Fibroblast of lung (primary cell): ENCODE results near the gene FAM174C. TPM values are rescaled to one million over a fixed set of nuclear protein-coding genes. Genes with fewer than 3 reads are reported as not detected.

Experiments
- DNase-seq, 2 donors: peaks; one replicate each; pipeline versions ENCODE4 v3.0.0 to v3.0.0-alpha.2; 2010; ENCODE audit warnings: low read depth in 2 of 2
- H2AFZ ChIP-seq: 2 replicates; pipeline ENCODE4 v1.5.1; 2012; ENCODE audit warnings: low read length, control low read depth, inconsistent platforms
- H3K27ac ChIP-seq: 2 replicates; pipeline ENCODE4 v1.5.1; 2011; ENCODE audit warnings: low read length, control low read depth; ENCODE audit not compliant: insufficient read depth
- H3K27me3 ChIP-seq: 2 replicates; pipeline ENCODE4 v1.5.1; 2011; ENCODE audit warnings: mild to moderate bottlenecking, low read length; ENCODE audit not compliant: control insufficient read depth, insufficient read depth
- H3K36me3 ChIP-seq: 2 replicates; pipeline ENCODE4 v1.5.1; 2011; ENCODE audit warnings: low read length; ENCODE audit not compliant: control insufficient read depth, insufficient read depth
- H3K4me1 ChIP-seq: 2 replicates; pipeline ENCODE4 v1.5.1; 2011; ENCODE audit warnings: low read length; ENCODE audit not compliant: control insufficient read depth, insufficient read depth; ENCODE audit errors: extremely low read depth
- H3K4me2 ChIP-seq: 2 replicates; pipeline ENCODE4 v1.5.1; 2011; ENCODE audit warnings: low read length, control low read depth; ENCODE audit not compliant: insufficient read depth; ENCODE audit errors: extremely low read depth
- H3K4me3 ChIP-seq, 4 experiments: fragments of 200-600 bp in 1 of 4; sonication (generic) in 1 of 4; replicated peaks in 1 of 4; 2 replicates each; pipeline ENCODE4 v1.5.1; 2011 to 2016; ENCODE audit warnings: low read length in 4 of 4, low read depth in 3 of 4, mild to moderate bottlenecking in 3 of 4, control low read depth in 2 of 4, inconsistent platforms in 1 of 4, mixed read lengths in 1 of 4; ENCODE audit not compliant: insufficient read depth in 1 of 4; ENCODE audit errors: control extremely low read depth in 1 of 4
- H3K79me2 ChIP-seq: 2 replicates; pipeline ENCODE4 v1.5.1; 2012; ENCODE audit warnings: mild to moderate bottlenecking, low read length, inconsistent platforms; ENCODE audit not compliant: control insufficient read depth, insufficient read depth
- H3K9ac ChIP-seq: 2 replicates; pipeline ENCODE4 v1.5.1; 2011; ENCODE audit warnings: mild to moderate bottlenecking, low read length, control low read depth; ENCODE audit not compliant: insufficient read depth
- H3K9me3 ChIP-seq: 2 replicates; pipeline ENCODE4 v1.5.1; 2012; ENCODE audit warnings: low read depth, low read length; ENCODE audit not compliant: control insufficient read depth, insufficient read depth
- H4K20me1 ChIP-seq: 2 replicates; pipeline ENCODE4 v1.5.1; 2011; ENCODE audit warnings: low read length; ENCODE audit not compliant: control insufficient read depth, insufficient read depth; ENCODE audit errors: extremely low read depth
- EZH2 ChIP-seq: IDR thresholded peaks from 2 replicates; pipeline ENCODE4 v1.5.1; 2012; ENCODE audit warnings: low read length, control low read depth, mild to moderate bottlenecking; ENCODE audit errors: missing control alignments
- polyA plus RNA-seq, 2 donors: library from polyadenylated mRNA; depleted of rRNA in 1 of 2; stranded (reverse) in 1 of 2; unstranded in 1 of 2; fragments of >200 nt; gene quantifications; 2 replicates each; pipeline ENCODE4 v1.2.1, GENCODE V29; 2011 to 2012; ENCODE audit warnings: missing spikeins in 1 of 2
- total RNA-seq: library from RNA; depleted of rRNA; stranded (reverse); fragments of >200 nt; gene quantifications from 2 replicates; pipeline ENCODE4 v1.2.1, GENCODE V29; 2014
- TF ChIP-seq, protein P1 (sequence below), 2 donors: IDR thresholded peaks in 1 of 2; conservative IDR thresholded peaks in 1 of 2; 1 replicate in 1 of 2; 2 replicates in 1 of 2; pipeline ENCODE4 v1.5.1; 2011 to 2012; ENCODE audit warnings: low read length in 2 of 2, control low read depth in 1 of 2, inconsistent platforms in 1 of 2, low read depth in 1 of 2, mild to moderate bottlenecking in 1 of 2

The FAM174C gene
- total and polyA plus RNA-seq, 2 donors (not counting 1 experiment from before 2014, with no cell fraction given): 16.1 to 22.5 TPM

GRCh38 chr19:1288833-1289685, 13.7 kb downstream of the FAM174C start:
- no peak for DNase-seq
- no peak overlapping the region for H3K4me3 ChIP-seq
- H3K4me1 ChIP-seq: no peaks in the 10 kb centered on the region
- TF ChIP-seq, protein P1, sequence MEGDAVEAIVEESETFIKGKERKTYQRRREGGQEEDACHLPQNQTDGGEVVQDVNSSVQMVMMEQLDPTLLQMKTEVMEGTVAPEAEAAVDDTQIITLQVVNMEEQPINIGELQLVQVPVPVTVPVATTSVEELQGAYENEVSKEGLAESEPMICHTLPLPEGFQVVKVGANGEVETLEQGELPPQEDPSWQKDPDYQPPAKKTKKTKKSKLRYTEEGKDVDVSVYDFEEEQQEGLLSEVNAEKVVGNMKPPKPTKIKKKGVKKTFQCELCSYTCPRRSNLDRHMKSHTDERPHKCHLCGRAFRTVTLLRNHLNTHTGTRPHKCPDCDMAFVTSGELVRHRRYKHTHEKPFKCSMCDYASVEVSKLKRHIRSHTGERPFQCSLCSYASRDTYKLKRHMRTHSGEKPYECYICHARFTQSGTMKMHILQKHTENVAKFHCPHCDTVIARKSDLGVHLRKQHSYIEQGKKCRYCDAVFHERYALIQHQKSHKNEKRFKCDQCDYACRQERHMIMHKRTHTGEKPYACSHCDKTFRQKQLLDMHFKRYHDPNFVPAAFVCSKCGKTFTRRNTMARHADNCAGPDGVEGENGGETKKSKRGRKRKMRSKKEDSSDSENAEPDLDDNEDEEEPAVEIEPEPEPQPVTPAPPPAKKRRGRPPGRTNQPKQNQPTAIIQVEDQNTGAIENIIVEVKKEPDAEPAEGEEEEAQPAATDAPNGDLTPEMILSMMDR (conservative IDR thresholded peaks at IDR 0.05 in 1 of 2, IDR thresholded peaks at IDR 0.05 in 1 of 2; ENCODE audit: low read depth in 1 of 2, low read length in 2 of 2): no peak
- TF ChIP-seq EZH2: no peak
- H3K27ac ChIP-seq: no peak overlapping the region
- H4K20me1 ChIP-seq: no peaks in the 10 kb centered on the region
- H3K9ac ChIP-seq: no peak overlapping the region
- H3K9me3 ChIP-seq: no peaks in the 10 kb centered on the region
- H3K4me2 ChIP-seq: no peak overlapping the region
- no peak overlapping the region for H2AFZ ChIP-seq
- no peaks in the 10 kb centered on the region for H3K79me2 ChIP-seq
- peaks cover 28% of the 10 kb centered on the region for H3K27me3 ChIP-seq
- H3K36me3 ChIP-seq: no peaks in the 10 kb centered on the region

- Histone ChIP-seq H3K4me3 (no peak overlapping the region), H3K27ac (no peak overlapping the region), H3K27me3 (peaks cover 23% of the 10 kb centered on the region), H3K36me3 (no peaks in the 10 kb centered on the region), H3K79me2 (no peaks in the 10 kb centered on the region), H3K9me3 (no peaks in the 10 kb centered on the region), H3K4me2 (no peak overlapping the region), H3K4me1 (no peaks in the 10 kb centered on the region), H2AFZ (no peak overlapping the region), H4K20me1 (no peaks in the 10 kb centered on the region), H3K9ac (no peak overlapping the region)
- no peak for TF ChIP-seq EZH2
- TF ChIP-seq, protein P1 (conservative IDR thresholded peaks at IDR 0.05 in 1 of 2, IDR thresholded peaks at IDR 0.05 in 1 of 2; ENCODE audit: low read depth in 1 of 2, low read length in 2 of 2): no peak
- DNase-seq: no peak
These were observed 14.3 kb downstream of the FAM174C start for GRCh38 chr19:1289686-1290025.

- no peak overlapping the region for H2AFZ ChIP-seq
- no peak overlapping the region for H3K27ac ChIP-seq
- peaks cover 19% of the 10 kb centered on the region for H3K27me3 ChIP-seq
- no peak overlapping the region for H3K4me2 ChIP-seq
- no peaks in the 10 kb centered on the region for H4K20me1 ChIP-seq
- TF ChIP-seq, protein P1 (conservative IDR thresholded peaks at IDR 0.05 in 1 of 2, IDR thresholded peaks at IDR 0.05 in 1 of 2; ENCODE audit: low read depth in 1 of 2, low read length in 2 of 2): no peak
- TF ChIP-seq EZH2: no peak
- no peaks in the 10 kb centered on the region for H3K9me3 ChIP-seq
- H3K4me1 ChIP-seq: no peaks in the 10 kb centered on the region
- H3K79me2 ChIP-seq: no peaks in the 10 kb centered on the region
- DNase-seq: no peak
- H3K9ac ChIP-seq: no peak overlapping the region
- H3K4me3 ChIP-seq: no peak overlapping the region
- H3K36me3 ChIP-seq: no peaks in the 10 kb centered on the region
These were observed 14.9 kb downstream of the FAM174C start for GRCh38 chr19:1290196-1290702.
